Breast epithelium (tissue), 4 donors: ENCODE data around the gene FSTL4. TPM values are rescaled to one million over a fixed set of nuclear protein-coding genes. Genes with fewer than 3 reads are reported as not detected.

Experiments
- DNase-seq, 2 donors: peaks; one replicate each; pipeline ENCODE4 v3.0.0-alpha.2; 2019; ENCODE audit warnings: low spot score in 2 of 2
- H3K27ac ChIP-seq, 2 donors: fragments of 200-600 bp; sonication (generic) in 1 of 2; one replicate each; pipeline ENCODE4 v1.5.1; 2016 to 2019; ENCODE audit warnings: mild to moderate bottlenecking in 1 of 2
- H3K27me3 ChIP-seq, 2 donors: fragments of 200-600 bp; sonication (generic) in 1 of 2; one replicate each; pipeline versions ENCODE4 v1.5.1 to v1.6.0; 2017 to 2019; ENCODE audit warnings: control low read depth in 1 of 2, mild to moderate bottlenecking in 1 of 2
- H3K36me3 ChIP-seq: fragments of 200-600 bp; one replicate; pipeline ENCODE4 v1.5.1; 2019
- H3K4me1 ChIP-seq, 2 donors: fragments of 200-600 bp; sonication (generic); one replicate each; pipeline ENCODE4 v1.5.1; 2016 to 2019; ENCODE audit warnings: control low read depth in 1 of 2
- H3K4me3 ChIP-seq, 3 donors: fragments of 200-600 bp; sonication (generic); 1 replicate in 2 of 3; 2 replicates in 1 of 3; pipeline ENCODE4 v1.5.1; 2016 to 2019; ENCODE audit warnings: mild to moderate bottlenecking in 3 of 3, moderate library complexity in 2 of 3
- H3K9me3 ChIP-seq, 2 donors: fragments of 200-600 bp; sonication (generic) in 1 of 2; one replicate each; pipeline ENCODE4 v1.5.1; 2016 to 2019; ENCODE audit warnings: control low read depth in 1 of 2
- CTCF ChIP-seq, 3 donors: fragments of 450-650 bp; IDR thresholded peaks; one replicate each; pipeline ENCODE4 v1.5.1; 2016 to 2017; ENCODE audit warnings: antibody characterized with exemption in 3 of 3, mild to moderate bottlenecking in 3 of 3, moderate library complexity in 3 of 3
- POLR2A ChIP-seq: fragments of 450-650 bp; IDR thresholded peaks from one replicate; pipeline ENCODE4 v1.6.1; 2016; ENCODE audit warnings: antibody characterized with exemption, mild to moderate bottlenecking, moderate library complexity
- POLR2AphosphoS5 ChIP-seq, 3 donors: sonication (generic); formaldehyde crosslinking; IDR thresholded peaks; one replicate each; pipeline ENCODE4 v1.6.1; 2017; ENCODE audit warnings: antibody characterized with exemption in 3 of 3
- intact Hi-C: fragments of 100-400 bp; cut with DNase I; formaldehyde crosslinking; loops from one replicate; pipeline ENCODE4 v1.15.1; 2023; ENCODE audit warnings: low total_unique reads
- total RNA-seq, 3 donors: library from RNA; depleted of rRNA; stranded (reverse); fragments of >200 nt; gene quantifications; one replicate each; pipeline ENCODE4 v1.1.0, GENCODE V29; 2016

The FSTL4 gene
- total RNA-seq, 3 donors from 2014 or later: 0.16 to 0.98 (median 0.88) TPM

- Histone ChIP-seq H3K27ac (no peak overlapping the region), H3K4me1 (no peaks in the 10 kb centered on the region), H3K36me3 (no peaks in the 10 kb centered on the region), H3K4me3 (no peak overlapping the region), H3K27me3 (peaks cover 0 to 10% of the 10 kb centered on the region in 2 donors), H3K9me3 (no peaks in the 10 kb centered on the region)
- TF ChIP-seq POLR2AphosphoS5 (IDR thresholded peaks at IDR 0.05) (no peak), POLR2A (no peak), CTCF (IDR thresholded peaks at IDR 0.05) (no peak)
- no peak for DNase-seq
- intact Hi-C loops: no loop called here
Measured at GRCh38 chr5:133618141-133618540, 5.8 kb upstream of the FSTL4 start.

GRCh38 chr5:133613743-133614142 lies 1.4 kb upstream of the FSTL4 start:
- Histone ChIP-seq H3K27me3 (peaks cover 0 to 49% of the 10 kb centered on the region in 2 donors), H3K9me3 (no peaks in the 10 kb centered on the region), H3K36me3 (no peaks in the 10 kb centered on the region), H3K27ac (no peak overlapping the region), H3K4me1 (peaks cover 0 to 10% of the 10 kb centered on the region in 2 donors), H3K4me3 (no peak overlapping the region)
- intact Hi-C loops: no loop called here
- TF ChIP-seq CTCF (IDR thresholded peaks at IDR 0.05): no peak
- DNase-seq: no peak

DNA sequence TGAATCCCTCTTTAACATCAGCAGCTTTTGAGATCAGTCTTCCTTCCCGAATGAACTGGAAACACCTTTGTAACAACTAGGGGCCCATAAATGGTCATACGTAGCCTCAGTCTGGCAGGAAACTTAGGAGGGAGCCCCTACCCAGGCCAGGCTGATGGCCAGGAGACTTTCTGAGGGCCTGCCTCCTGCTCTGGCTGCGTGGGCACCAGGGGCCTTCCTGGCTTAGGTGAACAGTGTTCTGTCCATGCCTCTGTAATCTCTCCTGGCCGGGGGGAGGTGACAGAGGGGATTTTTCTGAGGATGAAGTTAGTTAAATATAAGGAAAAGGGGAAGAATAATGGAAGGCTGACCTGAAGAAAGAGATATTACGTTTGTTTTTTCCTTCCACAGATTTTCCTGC lies 843 bp upstream of the FSTL4 start:
- Histone ChIP-seq H3K9me3 (no peaks in the 10 kb centered on the region), H3K4me1 (peaks cover 0 to 10% of the 10 kb centered on the region in 2 donors), H3K4me3 (no peak overlapping the region), H3K36me3 (no peaks in the 10 kb centered on the region), H3K27ac (no peak overlapping the region), H3K27me3 (peaks cover 0 to 55% of the 10 kb centered on the region in 2 donors)
- no peak for DNase-seq
- no peak for TF ChIP-seq POLR2AphosphoS5 (IDR thresholded peaks at IDR 0.05)
- no peak for TF ChIP-seq CTCF (IDR thresholded peaks at IDR 0.05)
- no peak for TF ChIP-seq POLR2A
- intact Hi-C loops: no loop called here

GRCh38 chr5:133611357-133612248 lies 738 bp downstream of the FSTL4 start:
- TF ChIP-seq POLR2AphosphoS5 (IDR thresholded peaks at IDR 0.05) (no peak), CTCF (IDR thresholded peaks at IDR 0.05) (no peak), POLR2A (no peak)
- no peak for DNase-seq
- intact Hi-C loops: no loop called here
- Histone ChIP-seq H3K27ac (no peak overlapping the region), H3K36me3 (no peaks in the 10 kb centered on the region), H3K4me3 (peak overlapping the region; percentile 22 to 64 (median 52)), H3K9me3 (no peaks in the 10 kb centered on the region), H3K4me1 (peaks cover 0 to 10% of the 10 kb centered on the region in 2 donors), H3K27me3 (peaks cover 0 to 55% of the 10 kb centered on the region in 2 donors)
